NOMO-1 (cell line): ENCODE results near the gene KLHL25.

Source experiments
- DNase-seq, 2 experiments: peaks; one replicate each; lab custom pipeline; 2025; ENCODE audit not compliant: unreplicated experiment in 2 of 2; lab: John Stamatoyannopoulos, UW

KLHL25 gene

DNA sequence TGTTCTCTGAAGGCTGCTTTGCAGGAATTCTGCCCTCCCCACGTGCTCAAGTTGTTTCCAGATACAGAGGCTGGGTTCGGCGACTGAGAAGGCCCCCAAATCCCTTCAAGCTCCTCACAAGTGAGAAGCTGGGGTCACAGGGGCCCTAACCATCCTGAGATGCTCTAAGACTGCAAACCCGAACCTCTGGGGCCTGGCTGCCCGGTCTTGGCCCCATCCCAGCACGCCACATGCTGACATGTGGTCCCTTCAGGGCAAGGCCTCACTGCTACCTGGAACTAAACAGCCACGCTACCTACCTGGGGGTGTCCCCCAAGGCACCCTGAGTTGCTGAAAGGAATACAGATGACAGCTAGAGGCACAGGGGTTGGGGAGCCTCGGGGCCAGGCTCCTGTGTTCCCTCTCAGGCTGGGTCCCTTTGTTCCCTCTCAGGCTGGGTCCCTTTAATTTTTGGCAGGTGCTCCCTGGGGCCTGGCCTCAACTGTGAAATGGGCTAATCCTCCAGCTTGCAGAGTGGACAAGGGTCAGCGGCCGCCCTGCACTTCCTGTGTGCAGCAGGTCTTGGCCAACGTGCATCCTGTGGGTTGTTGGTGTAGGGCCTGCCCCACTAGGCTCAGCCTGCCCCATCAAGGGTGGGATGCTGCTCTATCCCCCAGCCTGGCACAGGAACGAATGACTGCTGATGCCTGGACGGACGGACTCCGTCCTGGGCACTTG is 32.5 kb downstream of the KLHL25 start:
- DNase-seq = no peak

DNA sequence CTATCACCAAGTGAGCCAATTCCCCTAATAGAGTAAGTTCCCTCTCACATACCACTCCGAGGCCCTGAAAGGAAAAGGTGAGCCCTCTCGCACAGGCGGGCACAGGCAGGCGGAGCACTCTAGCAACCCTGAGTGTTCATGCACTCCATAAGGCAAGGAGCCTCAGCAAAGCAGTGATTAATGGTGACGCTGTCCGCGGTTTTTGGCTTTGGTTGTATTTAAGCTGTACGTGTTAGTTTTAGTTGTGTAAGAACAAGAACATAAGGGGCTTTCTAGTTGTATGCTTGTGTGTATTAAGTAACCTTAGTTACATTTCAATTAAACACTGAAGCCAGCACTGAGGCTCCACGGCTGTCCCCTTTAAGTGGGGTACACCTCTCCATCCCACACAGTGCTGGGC is 33.1 kb downstream of the KLHL25 start:
- no peak for DNase-seq

DNA sequence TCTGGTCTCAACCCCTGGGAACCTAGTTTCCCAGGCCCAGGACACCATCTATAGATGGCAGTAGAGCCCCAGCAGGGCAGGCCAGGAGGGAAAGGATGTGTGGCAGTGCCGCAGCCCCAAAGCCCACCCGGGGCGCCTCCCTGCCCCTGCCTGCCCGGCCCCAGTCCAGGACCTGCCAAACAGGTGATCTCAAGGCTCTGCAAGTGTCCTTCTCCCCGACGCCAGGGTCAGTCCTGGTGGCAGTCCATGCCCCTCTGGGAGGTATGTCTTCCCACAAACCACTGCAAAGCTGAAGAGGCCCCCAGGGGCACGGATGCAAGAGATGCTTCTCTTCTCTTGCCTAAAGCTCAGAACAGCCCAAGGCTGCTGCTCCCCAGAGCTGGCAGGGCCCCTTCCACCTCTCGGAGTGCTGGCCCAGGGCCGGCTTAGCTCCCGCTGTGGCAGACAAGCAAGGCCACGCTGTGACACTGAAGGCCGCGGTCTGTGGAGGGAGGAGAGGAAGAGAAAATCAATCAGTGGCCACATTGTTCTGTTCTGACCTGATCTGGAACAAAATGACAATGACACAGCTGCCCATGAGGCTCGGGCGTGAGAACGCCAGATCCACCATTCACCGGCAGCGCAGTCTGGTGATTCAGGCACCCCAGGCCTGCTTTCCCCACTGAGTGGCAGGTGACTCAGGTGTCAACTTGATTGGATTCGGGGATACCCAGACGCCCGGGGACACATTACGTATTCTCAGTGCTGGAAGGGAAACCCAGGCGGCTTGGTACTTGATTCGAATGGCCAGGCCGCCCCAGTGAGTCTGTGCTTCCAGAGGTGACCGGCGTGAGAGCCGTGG is 34.0 kb downstream of the KLHL25 start:
- no peak for DNase-seq

DNA sequence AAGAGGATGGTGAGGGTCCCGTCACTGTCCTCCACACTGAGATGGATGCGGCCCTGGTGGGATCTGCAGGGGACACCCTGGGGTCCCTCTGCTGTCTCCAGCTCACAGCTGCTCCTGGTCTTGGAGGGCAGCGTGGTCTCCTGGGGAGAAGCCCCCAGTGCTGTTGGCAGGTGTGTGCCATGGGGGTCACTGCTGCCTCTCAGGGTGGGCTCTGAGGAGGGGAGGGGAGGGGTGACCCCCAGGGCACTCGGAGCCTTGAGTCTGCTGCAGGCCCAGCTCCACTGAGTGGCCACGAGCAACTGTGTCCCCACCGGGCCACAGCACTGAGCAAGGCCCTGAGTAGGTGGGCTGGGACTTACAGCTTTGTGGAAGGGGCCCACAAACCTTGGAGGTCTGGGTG is 34.7 kb downstream of the KLHL25 start:
- DNase-seq = no peak

DNA sequence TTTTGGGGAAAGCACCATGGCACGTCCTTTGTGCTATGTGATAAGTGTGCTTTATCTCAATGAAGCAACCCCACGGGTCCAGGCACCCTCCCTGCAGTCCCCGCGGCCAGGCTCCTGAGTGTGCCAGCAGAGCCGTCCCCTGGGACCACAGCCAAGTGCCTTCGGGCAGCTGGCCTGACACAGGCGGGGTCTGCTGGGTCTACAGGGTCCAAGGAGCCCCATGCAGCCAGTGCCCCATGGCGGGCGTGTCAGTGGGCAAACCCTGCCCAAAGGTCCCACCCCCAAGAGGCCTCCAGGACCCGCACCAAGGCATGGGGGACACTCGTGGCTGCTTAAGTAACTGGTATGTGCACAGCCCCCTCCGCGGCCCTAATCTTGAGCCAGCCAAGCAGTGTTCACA is 35.3 kb downstream of the KLHL25 start:
- DNase-seq = no peak

DNA sequence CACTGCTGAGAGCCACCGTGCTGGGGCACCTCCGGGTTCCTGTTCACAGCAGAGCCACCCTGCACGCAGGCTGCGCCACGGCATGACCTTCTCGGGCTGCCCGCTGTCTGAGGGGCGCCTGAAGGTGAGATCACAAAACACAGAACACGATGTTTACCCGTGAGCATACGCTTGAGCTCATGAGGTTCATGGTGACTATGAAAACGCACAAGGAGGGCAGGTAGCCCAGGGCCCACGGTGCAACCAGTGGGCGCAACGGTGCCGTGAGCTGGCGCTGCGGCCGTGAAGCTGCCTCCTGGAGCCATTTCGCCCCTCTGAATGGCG is 36.1 kb downstream of the KLHL25 start:
- no peak for DNase-seq

DNA sequence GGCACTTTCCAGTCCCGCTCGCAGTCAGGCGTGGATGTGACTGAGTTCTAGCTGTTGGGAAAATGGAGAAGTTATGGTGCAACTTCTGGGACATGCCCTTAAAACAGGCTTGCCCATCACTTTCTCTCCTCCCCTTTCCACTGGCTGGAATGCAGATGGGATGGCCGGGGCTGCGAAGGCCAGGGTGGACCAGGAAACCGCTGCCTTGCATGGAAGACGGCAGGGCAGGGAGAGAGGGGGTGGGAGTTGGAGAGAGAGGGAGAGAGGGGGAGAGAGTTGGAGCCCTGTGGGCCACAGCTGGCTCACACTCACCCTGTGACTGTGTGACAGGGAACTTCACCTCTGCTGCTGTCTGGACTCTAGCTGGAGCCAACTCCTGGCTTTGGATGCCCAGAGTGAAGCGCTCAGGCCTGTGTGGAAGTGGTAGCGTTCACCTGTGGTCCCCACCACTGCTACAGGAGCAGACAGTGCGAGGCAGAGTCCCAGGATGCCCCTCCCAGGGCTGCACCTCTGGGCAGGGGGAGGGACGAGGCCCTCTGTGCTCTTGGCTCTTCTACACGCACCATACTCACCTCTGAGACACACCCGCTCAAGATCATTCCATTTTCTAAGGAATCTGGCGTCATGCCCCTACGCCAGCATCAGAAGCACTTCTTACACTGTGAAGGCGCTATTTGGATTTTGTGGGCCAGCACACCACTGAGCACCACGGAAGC is 36.6 kb downstream of the KLHL25 start:
- DNase-seq = no peak

DNA sequence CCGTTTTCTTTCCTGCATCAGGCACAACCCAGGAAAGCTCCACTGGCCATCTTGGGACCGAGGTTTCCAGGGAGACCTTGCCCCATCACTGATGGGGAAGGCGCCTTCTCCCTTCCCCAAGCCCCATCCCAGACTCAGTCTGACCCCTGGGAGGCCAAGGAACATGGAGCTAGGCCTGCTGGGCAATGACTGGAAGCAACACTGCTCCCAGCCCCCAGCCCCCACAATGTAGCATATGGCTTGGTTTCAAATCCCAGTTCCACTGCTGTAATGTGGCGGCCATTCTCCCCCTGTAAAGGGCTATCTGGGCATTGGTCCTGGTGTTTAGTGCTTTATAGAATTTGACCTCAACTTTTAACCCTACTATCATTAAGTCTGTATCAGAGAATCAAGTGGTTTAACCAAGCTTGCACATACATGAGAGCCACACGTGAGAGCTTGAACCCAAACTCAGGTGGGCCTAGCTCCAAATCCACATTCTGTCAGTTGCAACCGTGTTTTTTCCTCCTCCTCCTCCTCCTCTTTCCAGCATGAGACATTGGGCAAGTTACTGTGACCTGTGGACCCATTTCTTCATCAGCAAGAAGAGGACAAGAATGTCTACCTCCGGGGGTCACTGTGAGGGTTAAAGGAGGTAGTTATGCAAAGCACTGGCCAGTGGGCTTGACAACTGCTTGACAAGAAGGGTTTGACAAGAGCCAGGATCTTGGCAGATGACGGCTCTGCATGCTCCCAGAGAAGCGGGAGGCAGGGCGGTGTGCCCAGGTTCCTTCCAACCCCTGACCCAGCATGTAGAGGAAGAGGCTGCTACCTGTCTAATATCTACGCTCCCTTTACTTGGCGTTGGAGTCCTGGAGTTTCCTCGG is 37.4 kb downstream of the KLHL25 start:
- no peak for DNase-seq

DNA sequence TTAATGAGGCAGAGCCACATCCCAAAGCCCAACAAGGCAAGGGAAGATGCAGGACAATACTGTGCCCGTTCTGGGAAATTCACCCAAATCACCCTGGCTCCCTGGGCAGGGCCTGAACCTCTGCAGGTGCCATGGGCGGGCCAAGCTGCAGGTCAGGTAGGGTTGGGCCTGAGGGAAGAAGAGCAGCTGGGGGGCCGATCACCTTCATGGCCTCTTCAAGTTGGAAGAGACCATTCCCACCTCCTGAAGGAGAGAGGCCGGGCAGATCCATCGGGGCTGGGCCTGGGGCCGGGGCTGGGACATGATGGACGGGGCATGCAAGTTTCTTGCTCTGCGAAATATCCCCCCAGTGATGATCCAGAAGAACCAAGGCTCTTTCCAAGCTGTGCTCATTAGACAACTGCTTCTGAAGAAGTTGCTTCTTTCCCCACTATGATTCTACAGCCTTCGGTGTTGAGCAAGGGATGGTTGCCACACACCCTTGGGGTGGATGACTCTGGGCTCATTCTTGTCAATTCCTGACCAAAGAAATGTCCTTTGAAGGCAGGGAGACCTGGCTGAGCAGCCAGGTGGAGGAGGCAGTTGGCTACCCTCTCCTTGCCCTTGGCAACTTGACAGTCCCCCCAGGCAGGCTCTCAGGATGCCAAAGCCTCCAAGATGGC is 38.2 kb downstream of the KLHL25 start:
- DNase-seq = no peak

DNA sequence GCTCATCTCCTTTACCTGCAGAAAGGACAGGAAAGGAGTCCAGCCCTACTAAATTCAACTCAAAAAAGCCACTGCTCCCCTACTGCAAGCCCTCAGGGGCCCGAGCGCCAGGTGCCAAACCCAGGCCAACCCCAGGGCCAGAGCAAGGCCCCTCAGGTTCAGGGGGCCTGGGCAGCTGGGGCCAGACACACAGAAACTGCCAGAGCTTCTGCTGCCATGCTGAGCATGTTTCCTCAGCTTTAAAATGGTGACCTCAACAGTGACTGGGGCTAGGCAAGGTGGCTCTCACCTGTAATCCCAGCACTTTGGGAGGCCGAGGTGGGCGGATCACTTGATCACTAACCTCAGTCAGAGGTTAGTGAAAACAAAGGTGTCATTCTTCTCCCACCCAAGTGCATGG is 38.8 kb downstream of the KLHL25 start:
- no peak for DNase-seq

DNA sequence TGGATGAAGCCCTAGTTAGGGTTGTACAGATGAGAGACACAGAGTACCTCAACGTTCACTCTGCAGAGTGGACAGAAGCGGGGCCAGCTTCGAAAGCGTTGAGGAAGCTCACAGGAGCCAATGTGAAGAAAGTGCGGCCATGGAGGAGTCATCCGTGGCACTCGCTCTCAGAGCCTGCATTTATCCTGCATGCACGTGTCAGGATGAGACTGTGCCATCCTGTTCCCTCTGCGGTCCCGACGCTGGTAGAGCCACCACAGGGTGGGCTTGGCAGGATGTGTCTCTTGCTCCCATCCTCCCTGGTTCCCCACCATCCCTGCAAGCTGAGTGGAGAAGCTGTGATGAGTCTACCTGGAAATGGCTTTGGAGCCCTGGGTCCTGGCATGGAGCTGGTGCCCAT is 39.3 kb downstream of the KLHL25 start:
- no peak for DNase-seq

DNA sequence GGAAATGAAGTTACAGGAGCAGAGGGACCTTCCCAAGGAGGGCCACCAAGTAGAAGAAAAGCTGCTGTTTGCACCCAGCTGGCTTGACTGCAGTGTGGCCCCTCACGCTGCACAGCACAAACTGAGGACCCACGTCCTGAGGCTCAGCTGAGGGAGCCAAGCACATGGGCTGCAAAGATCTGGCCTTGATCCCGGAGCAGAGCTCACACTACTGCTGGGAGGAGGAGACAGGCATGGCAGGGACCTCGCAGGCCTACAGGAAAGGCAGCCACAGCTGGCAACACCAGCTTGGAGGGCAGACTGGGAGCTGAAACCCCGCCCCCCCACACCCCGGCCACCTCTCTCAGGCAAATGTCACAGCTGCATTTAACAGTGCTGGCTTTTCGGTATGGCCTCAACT is 39.7 kb downstream of the KLHL25 start:
- DNase-seq = no peak

DNA sequence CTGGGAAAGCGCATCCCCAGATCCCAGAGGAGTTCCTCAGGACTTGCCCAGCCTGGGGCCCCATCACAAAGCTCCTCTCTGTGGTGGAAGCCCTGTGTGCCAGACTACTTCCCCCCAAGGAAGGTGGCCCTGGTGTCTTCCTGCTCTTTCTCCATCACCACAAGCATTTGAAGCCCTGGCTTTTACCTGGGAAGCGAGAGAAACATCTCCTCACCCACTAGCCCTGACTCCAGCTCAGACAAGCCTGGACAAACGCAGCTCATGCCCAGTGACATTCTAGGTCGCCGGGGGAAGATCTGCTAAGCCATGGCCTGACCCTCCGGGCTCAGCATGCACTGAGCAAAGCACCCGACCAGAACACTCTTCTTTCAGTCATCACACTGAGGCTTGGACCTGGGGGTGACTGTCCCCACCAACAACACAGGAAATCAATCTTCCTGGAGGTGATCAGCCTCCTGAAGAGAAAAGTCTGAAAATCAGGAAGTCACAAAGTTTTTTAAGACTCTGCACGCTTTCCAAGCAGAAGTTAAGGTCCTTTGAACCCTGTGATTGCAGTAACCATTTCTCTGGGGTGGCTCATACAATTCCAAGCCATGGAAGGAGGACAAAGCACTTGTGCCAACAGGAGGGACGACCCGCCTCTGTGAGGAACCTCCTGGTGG is 40.8 kb downstream of the KLHL25 start:
- peak in 1 of 2 experiments; percentile 18 for DNase-seq

DNA sequence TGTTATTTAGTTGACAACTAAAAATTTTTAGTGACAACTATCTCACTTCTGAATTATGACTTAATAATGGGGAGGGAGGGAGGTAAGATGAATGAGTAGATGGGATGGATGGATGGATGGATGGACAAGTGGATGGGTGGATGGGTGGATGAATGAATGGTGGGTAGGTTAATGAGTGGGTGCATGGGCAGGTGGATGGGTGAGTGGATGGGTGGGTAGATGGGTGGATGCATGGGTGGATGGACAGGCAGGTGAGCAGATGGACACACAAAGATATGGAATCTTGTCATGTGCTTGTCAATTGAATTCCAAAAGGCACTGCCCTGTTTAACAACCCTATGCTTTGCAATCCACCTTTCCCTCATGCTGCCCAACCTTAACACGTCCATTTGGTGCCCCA is 41.5 kb downstream of the KLHL25 start:
- DNase-seq = no peak

DNA sequence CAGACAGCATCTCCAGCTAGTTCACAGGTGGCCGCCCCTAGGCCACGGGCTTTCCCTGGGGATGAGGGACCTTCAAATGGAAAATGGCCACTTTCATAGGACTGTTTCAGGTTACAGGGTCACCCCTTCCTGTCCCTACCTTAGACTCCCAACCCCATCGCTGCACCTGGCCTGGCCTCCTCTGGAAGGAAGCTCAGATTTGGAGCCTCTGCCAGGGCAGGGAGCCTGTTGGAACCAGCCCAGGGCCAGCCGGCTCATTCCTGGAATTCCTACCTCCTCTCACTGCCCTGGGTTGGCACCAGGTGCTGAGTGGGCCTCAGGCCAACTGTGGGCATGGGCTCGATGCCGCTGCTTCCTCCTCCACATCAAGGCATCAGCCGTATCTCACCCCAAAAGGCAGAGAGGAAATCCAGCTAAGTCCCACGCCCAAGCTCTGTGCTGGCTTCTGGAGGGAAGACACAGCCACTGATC is 42.2 kb downstream of the KLHL25 start:
- no peak for DNase-seq

DNA sequence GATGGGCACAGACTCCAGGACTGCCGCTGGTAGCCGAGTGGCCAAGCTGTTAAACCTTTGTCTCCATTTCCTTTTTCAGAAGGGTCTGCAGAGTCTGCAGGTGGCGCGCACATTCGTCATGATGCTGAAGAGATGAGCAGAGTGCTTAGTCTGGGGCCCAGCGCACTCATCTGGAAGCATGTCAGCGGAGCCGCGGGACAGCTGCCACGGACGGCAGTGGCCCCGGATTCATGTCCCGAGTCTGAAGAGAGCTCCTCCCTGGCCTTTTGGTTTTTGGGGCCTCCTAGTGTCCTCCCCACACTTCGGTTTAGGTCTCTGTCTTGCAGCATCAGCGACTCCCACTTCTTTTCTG is 42.6 kb downstream of the KLHL25 start:
- no peak for DNase-seq

DNA sequence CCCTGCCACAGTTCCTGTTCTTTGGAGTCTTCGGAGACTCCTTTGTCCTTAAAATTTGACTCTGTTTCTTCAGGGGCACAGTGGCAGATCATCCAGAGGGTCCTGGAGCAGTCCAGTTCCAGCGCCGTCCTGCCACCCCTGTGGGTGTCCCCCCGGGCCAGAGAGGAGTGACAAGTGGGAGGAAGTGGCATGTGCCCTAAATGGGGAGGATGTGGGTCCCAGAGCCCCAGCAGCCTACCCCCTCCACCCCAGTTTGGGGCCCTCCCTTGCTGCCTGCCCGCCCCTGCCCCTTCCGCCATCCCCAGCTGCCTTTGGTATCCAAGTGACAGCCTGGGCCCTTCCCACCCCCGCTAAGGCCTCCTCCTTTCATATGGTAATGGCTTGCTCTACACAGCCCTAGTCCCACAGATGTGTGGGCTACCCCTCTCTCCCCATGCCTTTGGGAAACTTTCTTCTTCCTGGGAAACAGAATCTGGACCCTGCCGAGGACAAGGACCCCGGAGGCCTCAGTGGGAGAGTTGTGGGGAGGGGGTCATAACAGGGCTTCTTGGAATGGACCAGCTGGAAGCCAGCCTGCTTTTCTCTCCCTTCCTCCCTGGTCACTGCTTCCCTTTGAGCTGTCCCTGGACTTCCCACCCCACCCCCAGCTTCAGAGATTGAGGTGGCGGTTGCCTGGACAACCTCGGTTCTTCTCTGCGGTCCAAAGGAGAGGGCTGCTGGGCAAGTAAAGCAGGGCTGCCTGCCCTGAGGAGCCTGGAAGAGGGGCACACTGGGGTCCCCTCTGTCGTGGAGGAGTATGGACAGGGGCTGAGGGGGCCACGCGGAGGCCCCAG is 43.2 kb downstream of the KLHL25 start:
- DNase-seq = no peak

DNA sequence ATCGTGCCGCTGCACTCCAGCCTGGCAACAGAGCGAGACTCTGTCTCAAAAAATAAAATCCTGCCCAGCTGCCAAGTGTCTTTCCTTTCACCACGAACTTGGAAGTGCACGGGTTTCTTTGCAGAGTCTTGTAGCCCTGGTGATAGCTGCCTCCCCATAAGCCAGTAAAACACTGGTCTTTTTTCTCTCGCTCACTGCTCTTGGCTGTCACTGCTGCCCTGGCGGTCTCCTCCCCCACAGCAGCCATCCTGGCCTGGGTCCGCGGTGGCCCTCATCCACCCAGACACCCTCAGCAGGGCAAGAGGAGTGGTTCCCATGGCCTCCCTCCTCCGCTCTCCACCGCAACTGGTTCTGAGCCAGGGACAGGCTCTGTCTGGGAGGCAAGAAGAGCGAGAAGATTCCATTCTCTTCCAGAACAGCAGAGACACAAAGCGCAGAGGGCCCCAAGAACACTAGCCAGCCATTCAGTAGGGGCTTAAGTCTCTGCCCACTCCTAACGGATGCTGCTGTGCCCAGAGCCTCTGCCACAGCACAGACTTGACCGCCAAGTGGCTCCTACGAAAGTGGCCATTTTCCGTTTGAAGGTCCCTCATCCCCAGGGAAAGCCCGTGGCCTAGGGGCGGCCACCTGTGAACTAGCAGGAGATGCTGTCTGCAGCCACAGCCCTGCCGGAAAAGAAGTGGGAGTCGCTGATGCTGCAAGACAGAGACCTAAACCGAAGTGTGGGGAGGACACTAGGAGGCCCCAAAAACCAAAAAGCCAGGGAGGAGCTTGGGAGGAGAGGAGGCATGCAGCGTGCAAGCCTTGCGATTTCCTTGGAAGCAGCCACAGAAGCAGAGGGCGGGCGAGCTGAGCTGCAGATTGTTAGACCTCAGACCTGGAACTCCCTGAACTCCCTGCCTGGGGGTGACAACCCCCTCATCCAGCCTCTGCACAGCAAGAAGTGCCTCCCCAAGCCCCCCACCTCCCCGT is 44.1 kb downstream of the KLHL25 start:
- no peak for DNase-seq
